Activated CD4-positive, alpha-beta T cell treated with anti-CD3 and anti-CD28 coated beads for 1 hour (primary cell): Measurements from ENCODE around the gene OSM.
"Not testable (repeated sequence)": the region's sequence is repeated elsewhere in the genome, so short reads cannot be mapped to it uniquely, and the experiment has no call there.

Experiments used
- DNase-seq: peaks from one replicate; pipeline ENCODE4 v3.0.0-alpha.2; 2020

The OSM gene

GRCh38 chr22:30240541-30241417 is 25.9 kb downstream of the OSM start:
- no peak for DNase-seq

GRCh38 chr22:30239488-30240405 is 26.9 kb downstream of the OSM start:
- no peak for DNase-seq

DNA sequence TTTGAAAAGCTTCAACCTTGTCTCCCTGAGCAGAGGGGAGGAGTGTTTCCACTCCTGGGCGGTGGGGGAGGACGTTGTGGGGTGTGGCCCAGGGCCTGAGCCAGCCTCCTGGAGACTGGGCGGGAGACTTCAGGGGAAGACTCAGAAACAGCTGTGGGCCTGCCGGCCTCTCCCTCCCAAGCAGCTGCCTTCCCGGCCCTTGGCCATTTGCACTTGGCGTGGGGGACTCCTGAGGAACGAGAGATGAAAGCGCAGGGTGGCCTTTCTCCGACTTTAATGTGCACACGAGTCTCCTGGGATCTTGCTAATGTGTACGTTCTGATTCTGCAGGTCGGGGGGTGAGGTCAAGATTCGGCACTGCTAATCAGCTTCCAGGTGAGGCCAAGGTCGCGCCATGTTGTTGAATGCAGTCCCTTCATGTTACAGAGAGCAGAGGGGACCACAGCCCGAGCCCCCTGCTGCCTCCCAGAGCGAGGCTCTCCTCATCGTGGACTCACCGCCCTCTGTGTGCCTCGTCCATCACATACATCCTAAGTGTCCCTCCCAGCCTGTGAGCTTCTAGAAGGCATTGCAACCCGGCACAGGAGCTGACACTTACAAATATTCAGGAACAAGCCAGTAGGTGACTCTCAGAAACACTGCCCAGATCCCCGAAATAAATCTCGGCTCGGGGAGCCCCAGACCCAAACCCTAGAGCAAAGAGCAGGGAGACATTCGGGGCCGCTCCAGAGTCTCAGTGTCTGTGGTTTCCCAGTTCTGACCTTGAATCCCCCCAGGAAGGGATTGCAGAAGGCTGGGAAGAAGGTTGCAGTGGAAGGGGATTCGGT is 27.8 kb downstream of the OSM start:
- no peak for DNase-seq

DNA sequence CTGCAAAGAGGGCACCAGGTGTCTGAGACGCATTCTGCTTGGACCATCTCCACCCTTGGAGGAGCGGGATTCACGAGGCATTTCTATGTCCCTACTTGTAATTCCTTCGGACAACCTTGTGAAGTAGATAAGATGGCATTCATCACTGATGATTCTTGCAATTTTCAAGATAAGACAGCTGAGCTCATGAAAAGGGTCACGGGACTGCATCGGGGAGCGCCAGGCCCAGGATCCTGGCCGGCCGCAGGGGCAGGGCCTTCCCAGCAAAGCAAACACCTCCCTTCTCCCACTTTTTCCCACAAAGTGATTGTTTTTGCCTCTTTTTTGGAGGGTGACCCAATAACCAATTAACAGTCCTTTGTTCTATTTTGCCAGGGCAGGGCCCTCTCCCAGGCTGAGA is 28.5 kb downstream of the OSM start:
- DNase-seq, result no peak

GRCh38 chr22:30236875-30237274 is 29.8 kb downstream of the OSM start:
- no peak for DNase-seq

DNA sequence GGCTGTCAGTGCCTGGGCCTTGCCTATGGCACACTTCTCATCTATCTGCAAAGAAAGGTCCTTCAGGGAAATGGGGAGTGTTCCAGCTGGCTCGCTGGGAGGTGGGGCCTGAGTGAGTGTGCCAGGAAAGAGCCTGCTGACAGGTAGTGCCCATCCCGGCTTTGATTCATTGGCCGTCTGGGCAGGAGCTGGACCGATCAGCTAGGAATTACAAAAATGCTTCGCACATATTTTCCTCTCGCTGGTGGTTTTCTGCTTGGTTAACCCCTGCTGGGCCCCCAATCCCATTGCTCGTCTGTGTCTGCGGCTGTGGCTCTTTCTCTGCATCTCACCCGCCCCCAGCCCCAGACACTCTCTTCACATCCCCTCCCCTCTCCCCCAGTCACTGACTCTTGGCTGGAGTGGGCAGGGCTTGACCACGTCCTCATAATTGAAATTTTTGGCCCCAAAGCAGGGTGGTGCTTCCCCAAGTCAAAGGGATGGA is 30.9 kb downstream of the OSM start:
- no peak for DNase-seq

DNA sequence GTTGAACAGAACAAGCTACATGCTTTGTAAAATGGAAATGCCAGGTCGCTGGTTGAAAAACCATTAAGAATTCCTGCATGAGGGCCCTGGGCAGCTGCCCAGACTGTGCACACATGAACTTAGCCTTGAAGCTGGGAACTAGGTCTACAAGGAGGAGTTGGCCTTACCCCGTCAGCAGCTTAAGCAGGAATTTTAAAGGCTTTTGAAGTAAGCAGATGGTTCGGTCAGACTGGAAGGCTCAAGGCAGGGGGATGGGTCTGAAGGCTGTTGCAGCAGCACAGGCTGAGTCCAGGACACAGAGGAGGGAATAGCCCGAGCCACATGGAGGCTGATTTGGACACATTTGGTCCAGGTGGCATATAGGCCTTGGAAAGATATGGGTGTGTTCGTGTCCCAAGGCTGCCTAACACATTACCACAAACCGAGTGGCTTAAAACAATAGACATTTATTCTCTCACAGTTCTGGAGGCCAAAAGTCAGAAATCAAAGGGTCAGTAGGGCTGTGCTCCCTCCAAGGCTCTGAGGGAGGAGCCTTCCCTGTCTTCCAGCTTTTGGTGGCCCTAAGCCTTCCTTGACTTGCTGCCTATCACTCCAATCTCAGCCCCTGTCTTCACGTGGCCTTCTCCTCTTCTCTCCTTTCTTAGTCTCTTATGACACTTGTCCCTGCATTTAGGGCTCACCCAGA is 31.7 kb downstream of the OSM start:
- no peak for DNase-seq

DNA sequence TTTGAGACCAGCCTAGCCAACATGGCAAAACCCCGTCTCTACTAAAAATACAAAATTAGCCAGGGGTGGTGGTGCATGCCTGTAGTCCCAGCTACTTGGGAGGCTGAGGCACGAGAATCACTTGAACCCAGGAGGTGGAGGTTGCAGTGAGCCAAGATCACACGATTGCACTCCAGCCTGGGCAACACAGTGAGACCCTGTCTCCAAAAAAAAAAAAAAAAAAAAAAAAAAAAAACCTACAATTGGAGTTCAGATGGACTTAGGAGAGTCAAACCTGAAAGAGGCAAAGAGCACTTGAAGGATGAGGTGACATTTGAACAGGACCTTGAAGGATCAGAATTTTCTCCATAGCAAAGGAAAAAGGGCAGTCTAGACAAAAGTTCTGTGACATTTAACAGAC is 32.3 kb downstream of the OSM start:
- DNase-seq, result not testable (repeated sequence)

GRCh38 chr22:30233582-30233981 is 33.1 kb downstream of the OSM start:
- no peak for DNase-seq

DNA sequence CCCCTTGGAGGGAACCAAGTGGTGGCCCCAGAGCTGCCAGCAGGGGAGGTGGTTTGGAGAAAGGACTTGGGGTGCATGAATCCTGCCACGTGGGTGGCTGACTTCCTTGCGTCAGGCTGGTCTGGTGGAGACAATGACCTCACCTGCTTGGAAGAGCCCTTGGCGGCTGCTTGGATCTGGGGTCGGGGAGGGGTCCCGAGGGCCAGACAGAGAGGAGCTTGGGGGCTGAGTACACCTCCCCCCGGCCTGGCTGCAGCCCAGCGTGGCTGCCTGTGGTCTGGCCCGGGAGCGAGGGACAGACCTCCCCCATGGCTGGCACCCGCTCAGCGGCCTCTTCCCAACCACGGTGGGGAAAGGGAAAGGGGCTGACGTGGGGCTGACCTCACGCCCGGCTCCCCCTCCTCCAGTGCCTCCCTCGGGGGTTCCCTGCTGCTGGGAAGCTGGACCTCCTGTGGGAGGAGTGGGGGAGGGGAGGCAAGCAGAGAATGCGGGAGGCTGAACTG is 33.9 kb downstream of the OSM start:
- DNase-seq, result no peak

DNA sequence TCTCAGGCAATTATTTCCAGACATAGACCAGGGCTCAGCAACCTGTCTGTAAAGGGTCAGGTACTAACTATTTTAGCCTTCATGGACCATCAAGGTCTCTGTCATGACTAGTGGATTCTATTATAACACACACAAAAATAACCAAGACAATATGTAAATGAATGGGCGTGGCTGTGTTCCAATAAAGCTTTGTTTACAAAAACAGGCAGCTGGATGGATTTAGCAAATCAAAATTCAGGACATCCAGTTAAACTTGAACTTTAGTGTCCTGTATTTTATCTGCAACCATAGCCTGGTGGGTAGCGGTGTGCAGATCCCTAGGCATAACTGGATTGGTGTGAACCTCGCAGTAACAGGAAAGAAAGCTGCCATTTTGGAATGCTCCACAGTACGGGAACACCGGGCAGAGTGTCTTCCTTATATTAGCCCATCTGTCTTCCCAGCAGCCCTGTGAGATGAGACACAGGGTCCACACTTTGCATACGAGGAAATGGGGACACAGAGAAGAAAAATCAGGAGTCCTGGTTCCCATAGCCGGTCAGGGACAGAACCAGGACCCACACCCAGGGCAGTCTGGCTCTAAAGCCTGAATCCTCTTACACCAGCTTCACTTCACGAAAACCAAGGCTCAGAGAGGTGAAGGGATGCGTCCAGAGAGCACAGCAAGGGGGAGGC is 35.7 kb downstream of the OSM start:
- DNase-seq, result no peak

DNA sequence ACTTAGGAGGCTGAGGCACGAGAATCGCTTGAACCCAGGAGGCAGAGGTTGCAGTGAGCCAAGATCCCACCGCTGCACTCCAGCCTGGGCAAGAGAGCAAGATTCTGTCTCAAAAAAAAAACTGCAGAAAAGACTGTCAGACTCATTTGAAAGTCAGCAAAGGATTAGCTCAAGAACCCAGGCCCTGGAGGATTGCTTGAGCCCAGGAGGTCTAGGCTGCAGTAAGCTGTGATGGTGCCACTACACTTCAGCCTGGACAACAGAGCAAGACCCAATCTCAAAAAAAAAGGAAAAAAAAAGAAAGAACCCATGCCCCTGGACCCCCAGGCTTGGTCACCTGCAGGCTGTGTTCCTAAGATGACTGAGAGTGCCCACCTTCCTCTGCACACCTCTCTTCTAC is 36.3 kb downstream of the OSM start:
- no peak for DNase-seq

- DNase-seq, result no peak
These were observed 37.9 kb downstream of the OSM start for GRCh38 chr22:30228509-30229359.

GRCh38 chr22:30227438-30228228 is 39.0 kb downstream of the OSM start:
- DNase-seq, result no peak

GRCh38 chr22:30226192-30226832 is 40.3 kb downstream of the OSM start:
- no peak for DNase-seq

DNA sequence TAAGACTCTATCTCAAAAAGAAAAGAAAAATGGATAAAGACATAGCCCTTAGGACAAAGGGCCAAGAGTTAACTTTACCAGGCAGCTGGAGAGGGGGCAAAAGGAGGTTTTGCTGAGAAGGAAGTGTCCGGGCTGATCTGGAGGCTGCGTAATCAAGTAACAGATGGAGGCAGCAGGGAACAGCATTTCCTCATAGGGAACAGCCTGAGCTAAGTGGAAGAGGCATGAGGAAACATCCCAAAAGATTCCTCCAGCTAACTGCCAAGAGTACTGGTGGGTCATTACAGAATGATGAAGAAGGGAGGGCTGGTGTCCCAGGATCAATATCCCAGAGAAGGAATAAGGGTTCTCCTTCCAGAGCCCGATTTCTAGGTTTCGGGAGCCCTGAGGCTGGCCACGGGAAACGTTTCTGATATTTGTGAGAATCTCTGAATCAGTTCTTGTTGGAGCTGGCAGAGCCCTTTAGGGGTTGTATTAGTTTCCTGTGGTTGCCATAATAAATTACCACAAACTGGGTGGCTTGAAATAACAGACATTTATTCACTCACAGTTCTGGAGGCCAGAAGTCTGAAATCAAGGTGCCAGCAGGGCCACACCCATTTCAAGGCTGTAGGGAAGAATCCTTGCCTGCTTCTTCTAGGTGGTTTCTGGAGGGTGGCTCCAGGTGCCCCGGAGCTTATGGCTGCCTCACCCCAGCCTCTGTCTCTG is 41.3 kb downstream of the OSM start:
- DNase-seq, result no peak

- DNase-seq, result no peak
These were observed 42.3 kb downstream of the OSM start for GRCh38 chr22:30224161-30224857.

DNA sequence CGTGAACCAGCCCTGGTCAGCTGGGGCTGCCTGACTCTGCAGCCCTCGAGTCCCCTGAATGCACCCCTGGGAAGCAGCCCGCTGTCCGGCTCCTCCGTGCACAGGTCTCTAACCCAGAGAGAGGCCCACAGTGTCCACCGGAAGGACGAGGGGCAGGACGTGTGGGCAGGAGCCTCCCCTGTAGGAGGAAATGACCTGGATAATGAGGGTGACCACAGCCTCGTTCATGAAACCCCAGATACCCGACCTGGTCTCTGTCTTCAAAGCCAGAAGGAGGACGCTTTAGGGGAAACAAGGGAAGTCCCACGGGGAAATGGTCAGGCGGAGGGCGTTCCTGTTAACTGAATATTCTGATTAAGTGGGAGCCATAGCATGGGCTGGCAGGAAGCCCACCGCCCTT is 43.3 kb downstream of the OSM start:
- DNase-seq, result no peak
